ENCODE measurements around the gene RPL28.
"Not testable (repeated sequence)": the region's sequence is repeated elsewhere in the genome, so short reads cannot be mapped to it uniquely, and the experiment has no call there.

Gene RPL28

DNA sequence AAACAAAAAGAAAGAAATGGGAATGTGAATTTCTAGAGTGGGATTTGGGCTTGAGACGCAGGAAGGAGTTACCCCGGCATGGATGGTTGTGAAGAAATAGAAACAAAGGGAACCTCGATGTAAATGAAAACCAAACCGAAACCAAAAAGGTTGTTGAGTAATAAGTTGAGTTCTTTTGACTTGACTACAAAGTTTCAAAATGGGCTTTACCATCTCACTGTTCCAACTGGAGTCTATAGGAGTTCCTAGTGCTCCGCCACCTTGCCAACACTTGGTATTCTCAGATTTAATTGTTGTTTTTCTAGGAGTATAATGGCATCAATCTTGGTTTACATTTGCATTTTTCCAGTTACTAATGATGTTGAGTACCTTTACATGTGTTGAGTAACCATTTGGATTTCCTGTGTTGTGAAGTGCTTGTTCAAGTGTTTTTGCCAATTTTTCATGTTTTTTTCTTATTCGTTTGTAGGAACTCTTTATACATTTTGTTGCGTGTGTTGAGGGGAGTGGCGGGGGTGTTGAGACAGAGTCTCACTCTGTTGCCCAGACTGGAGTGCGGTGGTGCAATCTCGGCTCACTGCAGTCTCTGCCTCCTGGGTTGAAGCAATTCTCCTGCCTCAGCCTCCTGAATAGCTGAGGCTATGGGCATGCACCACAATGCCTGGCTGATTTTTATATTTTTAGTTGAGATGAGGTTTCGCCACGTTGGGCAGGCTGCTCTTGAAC lies 12.6 kb downstream of the RPL28 start:
- in situ Hi-C loops (cut with MboI; ENCODE audit: low sequenced_read_pairs, unreplicated experiment) = no loop called here
- TF ChIP-seq, protein P1, sequence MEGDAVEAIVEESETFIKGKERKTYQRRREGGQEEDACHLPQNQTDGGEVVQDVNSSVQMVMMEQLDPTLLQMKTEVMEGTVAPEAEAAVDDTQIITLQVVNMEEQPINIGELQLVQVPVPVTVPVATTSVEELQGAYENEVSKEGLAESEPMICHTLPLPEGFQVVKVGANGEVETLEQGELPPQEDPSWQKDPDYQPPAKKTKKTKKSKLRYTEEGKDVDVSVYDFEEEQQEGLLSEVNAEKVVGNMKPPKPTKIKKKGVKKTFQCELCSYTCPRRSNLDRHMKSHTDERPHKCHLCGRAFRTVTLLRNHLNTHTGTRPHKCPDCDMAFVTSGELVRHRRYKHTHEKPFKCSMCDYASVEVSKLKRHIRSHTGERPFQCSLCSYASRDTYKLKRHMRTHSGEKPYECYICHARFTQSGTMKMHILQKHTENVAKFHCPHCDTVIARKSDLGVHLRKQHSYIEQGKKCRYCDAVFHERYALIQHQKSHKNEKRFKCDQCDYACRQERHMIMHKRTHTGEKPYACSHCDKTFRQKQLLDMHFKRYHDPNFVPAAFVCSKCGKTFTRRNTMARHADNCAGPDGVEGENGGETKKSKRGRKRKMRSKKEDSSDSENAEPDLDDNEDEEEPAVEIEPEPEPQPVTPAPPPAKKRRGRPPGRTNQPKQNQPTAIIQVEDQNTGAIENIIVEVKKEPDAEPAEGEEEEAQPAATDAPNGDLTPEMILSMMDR (IDR thresholded peaks at IDR 0.05; ENCODE audit: borderline replicate concordance, control extremely low read depth, extremely low read depth, insufficient read depth, missing control alignments) = no peak
- peak; percentile 66 for DNase-seq (ENCODE audit: low spot score)

DNA sequence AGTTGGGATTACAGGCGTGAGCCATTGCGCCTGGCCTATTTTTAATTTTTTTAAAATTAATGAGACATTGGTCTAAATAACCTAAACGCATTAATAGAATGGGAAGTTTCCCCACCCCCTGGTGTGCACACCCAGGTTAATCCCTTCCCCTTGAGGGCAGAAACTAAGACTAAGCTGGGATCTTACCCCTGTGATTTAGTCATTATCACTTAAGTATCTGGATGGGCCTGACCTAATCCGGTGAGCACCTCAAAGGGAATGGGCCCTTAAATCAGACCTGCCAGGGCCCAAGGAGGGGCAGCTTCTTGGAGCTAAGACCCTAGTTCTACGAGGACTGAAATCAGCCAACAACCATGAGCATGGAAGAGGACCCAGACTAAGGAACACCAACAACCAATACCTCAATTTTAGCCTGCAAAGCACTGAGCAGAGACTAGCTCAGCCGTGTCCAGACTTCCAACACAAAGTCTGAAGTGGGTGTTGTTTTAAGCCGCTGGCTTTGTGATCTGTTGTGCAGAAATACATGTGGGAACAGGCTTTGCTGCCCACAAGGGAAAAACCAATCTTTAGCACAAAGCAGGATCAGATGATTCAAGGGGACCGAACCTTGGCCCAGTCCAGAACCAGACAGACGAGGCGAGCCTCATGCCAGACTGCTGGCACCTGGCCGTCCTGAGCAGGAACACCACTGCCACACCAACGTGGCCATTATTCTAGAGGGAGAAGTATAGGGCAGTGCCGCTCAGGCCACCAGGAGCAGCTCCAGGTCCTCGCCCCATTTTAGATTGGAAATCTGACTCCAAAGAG lies 14.8 kb downstream of the RPL28 start:
- TF ChIP-seq, protein P1 (IDR thresholded peaks at IDR 0.05; ENCODE audit: borderline replicate concordance, control extremely low read depth, extremely low read depth, insufficient read depth, missing control alignments) = no peak
- in situ Hi-C loops (cut with MboI; ENCODE audit: low sequenced_read_pairs, unreplicated experiment) = no loop called here
- DNase-seq (ENCODE audit: low spot score) = no peak

DNA sequence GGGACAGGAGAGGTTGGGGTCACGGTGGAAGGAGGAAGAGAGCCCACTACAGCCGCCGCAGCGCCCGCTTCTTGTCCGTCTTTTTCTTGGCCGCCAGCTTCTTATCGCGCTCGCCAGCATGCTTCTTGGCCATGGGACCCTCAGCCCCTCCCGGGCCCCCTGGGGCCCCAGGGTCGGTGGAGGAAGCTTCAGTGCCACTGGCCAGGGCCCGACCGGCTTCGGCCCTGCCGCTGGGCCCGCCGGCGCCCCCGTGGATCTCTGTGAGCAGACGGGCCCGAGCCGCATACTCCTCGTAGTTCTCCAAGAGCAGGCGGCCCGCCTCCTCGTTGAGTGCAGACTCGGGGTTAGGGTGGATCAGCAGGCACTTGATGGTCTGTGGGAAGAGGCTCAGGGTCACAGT lies 15.7 kb downstream of the RPL28 start:
- DNase-seq (ENCODE audit: low spot score); in situ Hi-C loops (cut with MboI; ENCODE audit: low sequenced_read_pairs, unreplicated experiment): not testable (repeated sequence)

DNA sequence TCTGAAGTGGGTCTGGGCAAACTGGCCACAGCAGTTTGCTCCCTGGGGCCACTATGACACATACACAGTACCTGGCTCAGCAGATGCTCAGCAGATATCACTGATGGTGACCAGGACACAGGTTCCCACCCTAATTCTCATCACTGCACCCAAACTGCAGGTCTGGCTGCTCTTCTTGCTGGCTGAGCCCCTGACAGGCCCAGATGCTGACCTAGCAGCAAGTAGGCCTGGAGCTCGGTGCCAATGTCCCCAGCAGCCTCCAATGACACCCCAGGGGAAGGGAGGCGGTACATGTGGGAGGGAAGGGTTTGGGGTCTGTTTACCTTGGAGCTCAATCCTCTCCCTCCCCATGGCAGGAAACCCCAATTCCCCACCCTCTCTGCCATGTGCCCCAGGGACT lies 16.8 kb downstream of the RPL28 start:
- TF ChIP-seq, protein P1 (IDR thresholded peaks at IDR 0.05; ENCODE audit: borderline replicate concordance, control extremely low read depth, extremely low read depth, insufficient read depth, missing control alignments) = no peak
- in situ Hi-C loops (cut with MboI; ENCODE audit: low sequenced_read_pairs, unreplicated experiment) = no loop called here
- DNase-seq (ENCODE audit: low spot score) = no peak

DNA sequence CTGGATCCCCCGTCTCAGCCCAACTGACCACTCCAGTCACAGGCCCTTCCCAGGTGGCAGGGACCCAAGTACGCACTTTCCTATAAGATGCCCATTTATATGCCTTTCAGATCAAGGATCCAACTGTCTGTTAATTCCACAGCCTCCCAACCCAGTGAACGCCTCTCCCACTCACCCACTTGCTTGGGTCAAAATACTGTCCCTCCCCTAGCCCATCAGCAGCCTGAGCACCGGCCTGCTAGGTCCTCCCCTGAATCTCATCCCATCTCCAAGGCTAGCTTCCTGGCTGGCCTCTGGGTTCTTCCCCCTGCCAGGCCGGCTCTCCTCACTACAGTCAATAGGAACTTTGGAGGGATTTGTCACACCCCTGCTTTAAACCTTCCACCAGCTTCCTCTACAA lies 19.9 kb downstream of the RPL28 start:
- no peak for DNase-seq (ENCODE audit: low spot score)
- TF ChIP-seq, protein P1 (IDR thresholded peaks at IDR 0.05; ENCODE audit: borderline replicate concordance, control extremely low read depth, extremely low read depth, insufficient read depth, missing control alignments) = no peak
- in situ Hi-C loops (cut with MboI; ENCODE audit: low sequenced_read_pairs, unreplicated experiment) = no loop called here

DNA sequence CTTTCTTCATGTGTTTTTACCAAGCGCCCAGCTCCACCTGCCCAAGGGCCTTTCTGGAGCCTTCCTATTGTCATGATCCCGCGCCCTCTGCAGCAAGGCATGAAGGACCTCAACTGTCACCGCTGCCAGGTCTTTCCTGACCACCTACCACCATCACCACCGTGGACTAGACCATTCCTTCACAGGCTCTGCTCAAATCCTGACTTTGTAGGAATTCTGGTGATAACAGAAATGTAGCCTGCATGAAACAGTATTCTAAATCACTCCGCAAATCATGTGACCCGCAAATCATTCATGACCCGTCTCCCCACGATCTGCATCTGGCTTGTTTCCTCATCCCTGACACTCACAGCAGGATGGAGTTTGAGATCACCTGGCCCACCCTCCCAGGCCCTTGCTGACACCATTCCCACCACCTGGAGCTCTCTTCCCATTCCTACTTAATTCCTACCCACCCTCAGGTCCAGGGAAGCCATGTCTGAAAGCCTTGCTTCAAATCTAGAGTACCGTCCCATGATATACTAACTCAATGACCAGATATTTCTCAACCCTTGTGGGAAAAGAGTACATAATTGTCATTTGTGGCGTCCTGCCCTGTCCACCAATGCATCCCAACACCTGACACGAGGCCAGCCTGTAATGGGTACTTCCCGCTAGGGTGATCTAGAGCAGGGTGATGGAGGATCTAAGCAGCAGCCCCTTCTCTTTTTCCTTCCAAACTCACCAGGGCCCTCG lies 20.5 kb downstream of the RPL28 start:
- no peak for DNase-seq (ENCODE audit: low spot score)
- TF ChIP-seq, protein P1 (IDR thresholded peaks at IDR 0.05; ENCODE audit: borderline replicate concordance, control extremely low read depth, extremely low read depth, insufficient read depth, missing control alignments) = no peak
- in situ Hi-C loops (cut with MboI; ENCODE audit: low sequenced_read_pairs, unreplicated experiment) = no loop called here
